Measurements from ENCODE around the gene UFSP2.
A peak's percentile ranks its signal among the peaks of the same experiment; 100 is the strongest.

Gene UFSP2

GRCh38 chr4:185429660-185430059, 3.9 kb upstream of the UFSP2 start:
- no peak for DNase-seq (ENCODE audit: low read depth in 1 of 2, low spot score in 1 of 2)

- no peak for DNase-seq (ENCODE audit: low read depth in 1 of 2, low spot score in 1 of 2)
These were observed 1.4 kb upstream of the UFSP2 start for GRCh38 chr4:185426960-185427688.

- DNase-seq (ENCODE audit: low read depth in 1 of 2, low spot score in 1 of 2) = no peak
These were observed 688 bp downstream of the UFSP2 start for GRCh38 chr4:185424905-185425646.

GRCh38 chr4:185421366-185422124, 4.2 kb downstream of the UFSP2 start:
- DNase-seq (ENCODE audit: low read depth in 1 of 2, low spot score in 1 of 2) = no peak

- DNase-seq (ENCODE audit: low read depth in 1 of 2, low spot score in 1 of 2) = no peak
These were observed 8.8 kb downstream of the UFSP2 start for GRCh38 chr4:185416955-185417354.

- no peak for DNase-seq (ENCODE audit: low read depth in 1 of 2, low spot score in 1 of 2)
These were observed 13.4 kb downstream of the UFSP2 start for GRCh38 chr4:185412412-185412811.

- no peak for DNase-seq (ENCODE audit: low read depth in 1 of 2, low spot score in 1 of 2)
These were observed 13.9 kb downstream of the UFSP2 start for GRCh38 chr4:185411849-185412248.

- DNase-seq (ENCODE audit: low read depth in 1 of 2, low spot score in 1 of 2) = no peak
These were observed 17.3 kb downstream of the UFSP2 start for GRCh38 chr4:185408432-185408831.

- DNase-seq (ENCODE audit: low read depth in 1 of 2, low spot score in 1 of 2) = no peak
These were observed 20.3 kb downstream of the UFSP2 start for GRCh38 chr4:185405296-185405999.

GRCh38 chr4:185404031-185404430, 21.7 kb downstream of the UFSP2 start:
- DNase-seq (ENCODE audit: low read depth in 1 of 2, low spot score in 1 of 2) = no peak

GRCh38 chr4:185399466-185399865, 26.3 kb downstream of the UFSP2 start:
- no peak for DNase-seq (ENCODE audit: low read depth in 1 of 2, low spot score in 1 of 2)

- no peak for DNase-seq (ENCODE audit: low read depth in 1 of 2, low spot score in 1 of 2)
These were observed 27.1 kb downstream of the UFSP2 start for GRCh38 chr4:185398618-185399017.

GRCh38 chr4:185396724-185397385, 28.9 kb downstream of the UFSP2 start, which contains the start of gene ANKRD37:
Gene ANKRD37, plus strand, starts transcription at chr4:185396841. Its CDS starts 83 bp downstream, at chr4:185396924.
- no peak for DNase-seq (ENCODE audit: low read depth in 1 of 2, low spot score in 1 of 2)

- DNase-seq (ENCODE audit: low read depth in 1 of 2, low spot score in 1 of 2) = peak; percentile 92 to 97
These were observed 29.6 kb downstream of the UFSP2 start for GRCh38 chr4:185395956-185396723.

- no peak for DNase-seq (ENCODE audit: low read depth in 1 of 2, low spot score in 1 of 2)
These were observed 30.4 kb downstream of the UFSP2 start, which contains the start of gene LRP2BP for GRCh38 chr4:185395238-185395955. Gene LRP2BP, minus strand, starts transcription at chr4:185395924. Its CDS starts 17,738 bp downstream, at chr4:185378186.

GRCh38 chr4:185394568-185395237, 31.1 kb downstream of the UFSP2 start:
- DNase-seq (ENCODE audit: low read depth in 1 of 2, low spot score in 1 of 2) = peak in 1 of 2 donors; percentile 6

GRCh38 chr4:185392156-185392555, 33.6 kb downstream of the UFSP2 start:
- DNase-seq (ENCODE audit: low read depth in 1 of 2, low spot score in 1 of 2) = no peak

GRCh38 chr4:185390941-185391340, 34.8 kb downstream of the UFSP2 start:
- no peak for DNase-seq (ENCODE audit: low read depth in 1 of 2, low spot score in 1 of 2)
